ENCODE results near the gene CCDC43. TPM values are rescaled to one million over a fixed set of nuclear protein-coding genes. Genes with fewer than 3 reads are reported as not detected.
A peak's percentile ranks its signal among the peaks of the same experiment; 100 is the strongest.
"Not testable (repeated sequence)": the region's sequence is repeated elsewhere in the genome, so short reads cannot be mapped to it uniquely, and the experiment has no call there.

The CCDC43 gene
- total RNA-seq, 6 experiments from 2014 or later, result 29.4 to 33.3 (median 31.0) TPM

- Mint-ChIP-seq H3K27me3 (ENCODE audit: insufficient read depth) (peaks cover 4% of the 10 kb centered on the region; the same call in 1 of the 2 replicates), H3K9me3 (no peaks in the 10 kb centered on the region), H3K36me3 (ENCODE audit: low read depth) (peaks cover 6% of the 10 kb centered on the region; the same call in 1 of the 2 replicates), H3K27ac (no peak overlapping the region), H3K4me1 (ENCODE audit: low read depth) (no peaks in the 10 kb centered on the region), H3K4me3 (no peak overlapping the region)
- DNase-seq, result no peak
- TF ChIP-seq CTCF (IDR thresholded peaks at IDR 0.05), result no peak
These were observed 32.7 kb upstream of the CCDC43 start for GRCh38 chr17:44722254-44722653.

GRCh38 chr17:44719444-44719843, 29.9 kb upstream of the CCDC43 start:
- no peaks in the 10 kb centered on the region for H3K4me1 Mint-ChIP-seq (ENCODE audit: low read depth)
- no peak overlapping the region for H3K4me3 Mint-ChIP-seq
- peaks cover 6% of the 10 kb centered on the region; the same call in 1 of the 2 replicates for H3K36me3 Mint-ChIP-seq (ENCODE audit: low read depth)
- no peak overlapping the region for H3K27ac Mint-ChIP-seq
- H3K27me3 Mint-ChIP-seq (ENCODE audit: insufficient read depth), result peaks cover 3% of the 10 kb centered on the region; the same call in 1 of the 2 replicates
- no peak for TF ChIP-seq CTCF (IDR thresholded peaks at IDR 0.05)
- DNase-seq, result no peak
- H3K9me3 Mint-ChIP-seq, result no peaks in the 10 kb centered on the region

GRCh38 chr17:44708401-44709263, 19.1 kb upstream of the CCDC43 start, which contains the start of gene DBF4B:
Gene DBF4B, plus strand, starts transcription at chr17:44708665. Its CDS starts 156 bp downstream, at chr17:44708821.
- no peak for TF ChIP-seq CTCF (IDR thresholded peaks at IDR 0.05)
- peak; percentile 90 for DNase-seq
- Mint-ChIP-seq H3K4me1 (ENCODE audit: low read depth) (no peaks in the 10 kb centered on the region), H3K4me3 (no peak within 1 kb of the TSS), H3K9me3 (no peaks in the 10 kb centered on the region), H3K27me3 (ENCODE audit: insufficient read depth) (no peaks in the 10 kb centered on the region; the same call in 1 of the 2 replicates), H3K36me3 (ENCODE audit: low read depth) (no peaks in the 10 kb centered on the region), H3K27ac (no peak within 1 kb of the TSS; the same call in 1 of the 2 replicates)

GRCh38 chr17:44707755-44708400, 18.3 kb upstream of the CCDC43 start:
- TF ChIP-seq CTCF (IDR thresholded peaks at IDR 0.05), result no peak
- H3K9me3 Mint-ChIP-seq, result no peaks in the 10 kb centered on the region
- no peak overlapping the region for H3K27ac Mint-ChIP-seq
- no peaks in the 10 kb centered on the region for H3K4me1 Mint-ChIP-seq (ENCODE audit: low read depth)
- no peak overlapping the region for H3K4me3 Mint-ChIP-seq
- H3K36me3 Mint-ChIP-seq (ENCODE audit: low read depth), result no peaks in the 10 kb centered on the region
- H3K27me3 Mint-ChIP-seq (ENCODE audit: insufficient read depth), result peaks cover 1% of the 10 kb centered on the region
- DNase-seq, result no peak

GRCh38 chr17:44700288-44700687, 10.7 kb upstream of the CCDC43 start:
- H3K4me1 Mint-ChIP-seq (ENCODE audit: low read depth); H3K36me3 Mint-ChIP-seq (ENCODE audit: low read depth); H3K27me3 Mint-ChIP-seq (ENCODE audit: insufficient read depth); H3K4me3 Mint-ChIP-seq; H3K27ac Mint-ChIP-seq; H3K9me3 Mint-ChIP-seq; DNase-seq: not testable (repeated sequence)

- Mint-ChIP-seq H3K4me1 (ENCODE audit: low read depth) (peaks cover 14% of the 10 kb centered on the region), H3K27ac (no peak overlapping the region), H3K36me3 (ENCODE audit: low read depth) (no peaks in the 10 kb centered on the region), H3K4me3 (no peak overlapping the region), H3K9me3 (no peaks in the 10 kb centered on the region), H3K27me3 (ENCODE audit: insufficient read depth) (0 out of 2 replicates have a peak, but pooled peaks cover 2% of the 10 kb centered on the region)
- no peak for DNase-seq
- no peak for TF ChIP-seq CTCF (IDR thresholded peaks at IDR 0.05)
These were observed 4.0 kb upstream of the CCDC43 start for GRCh38 chr17:44693609-44694008.
